Measurements from ENCODE around the gene CMTM5. TPM values are rescaled to one million over a fixed set of nuclear protein-coding genes. Genes with fewer than 3 reads are reported as not detected.
A peak's percentile ranks its signal among the peaks of the same experiment; 100 is the strongest.

Gene CMTM5
- total RNA-seq, 1 experiment from 2014 or later = 0.24 TPM

- ATAC-seq = peak; percentile 65
- no peak overlapping the region for H3K4me3 Mint-ChIP-seq
- H3K36me3 Mint-ChIP-seq = no peaks in the 10 kb centered on the region
- H3K9me3 Mint-ChIP-seq = peaks cover 5% of the 10 kb centered on the region
- H3K4me1 Mint-ChIP-seq = peaks cover 17% of the 10 kb centered on the region
- no peak for TF ChIP-seq ZNF138 (CRISPR knock-in tag; conservative IDR thresholded peaks at IDR 0.05)
- no peak overlapping the region for H3K27ac Mint-ChIP-seq
- ChIA-PET POLR2A (interaction anchor here (0.6 kb wide), 1 partner anchor 63 kb away, joined by 3 read pairs; no protein-coding TSS in a partner anchor), CTCF (interaction anchor here (0.7 to 2.4 kb wide), 4 partner anchors 13 to 272 kb away, joined by 4 to 18 read pairs (median 4); no protein-coding TSS in a partner anchor)
- peaks cover 30% of the 10 kb centered on the region for H3K27me3 Mint-ChIP-seq (ENCODE audit: low read depth)
- no peak for DNase-seq (ENCODE audit: low spot score)
These were observed 15.8 kb downstream of the CMTM5 start for GRCh38 chr14:23392613-23393012.

- peaks cover 6% of the 10 kb centered on the region for H3K4me1 Mint-ChIP-seq
- ChIA-PET CTCF (interaction anchor here (1.9 to 2.6 kb wide), 2 partner anchors 16 kb away, joined by 6 to 14 read pairs; no protein-coding TSS in a partner anchor), POLR2A (no interaction called here)
- H3K9me3 Mint-ChIP-seq = peaks cover 5% of the 10 kb centered on the region
- H3K27ac Mint-ChIP-seq = no peak overlapping the region
- ATAC-seq (no peak), DNase-seq (ENCODE audit: low spot score) (no peak)
- H3K4me3 Mint-ChIP-seq = no peak overlapping the region
- H3K27me3 Mint-ChIP-seq (ENCODE audit: low read depth) = peaks cover 9% of the 10 kb centered on the region
- no peaks in the 10 kb centered on the region for H3K36me3 Mint-ChIP-seq
- TF ChIP-seq FOXK1 (CRISPR knock-in tag; IDR thresholded peaks at IDR 0.05) (no peak), NFATC4 (CRISPR knock-in tag; IDR thresholded peaks at IDR 0.05) (no peak)
These were observed 19.3 kb downstream of the CMTM5 start for GRCh38 chr14:23396126-23396525.

- Mint-ChIP-seq H3K27me3 (ENCODE audit: low read depth) (peaks cover 12% of the 10 kb centered on the region), H3K27ac (no peak overlapping the region), H3K9me3 (peaks cover 5% of the 10 kb centered on the region), H3K4me1 (peaks cover 6% of the 10 kb centered on the region), H3K36me3 (no peaks in the 10 kb centered on the region), H3K4me3 (no peak overlapping the region)
- TF ChIP-seq EMX1 (CRISPR knock-in tag; IDR thresholded peaks at IDR 0.05) = no peak
- TF ChIP-seq KAT7 (CRISPR knock-in tag; IDR thresholded peaks at IDR 0.05; ENCODE audit: borderline replicate concordance) = no peak
- no peak for TF ChIP-seq ZMAT4 (CRISPR knock-in tag; IDR thresholded peaks at IDR 0.05)
- TF ChIP-seq NFYB (CRISPR knock-in tag; conservative IDR thresholded peaks at IDR 0.05; ENCODE audit: low read depth) = no peak
- POLR2A ChIA-PET = no interaction called here
- ATAC-seq = no peak
- DNase-seq (ENCODE audit: low spot score) = no peak
- CTCF ChIA-PET = interaction anchor here (1.2 to 1.9 kb wide), 2 partner anchors 17 to 60 kb away, joined by 6 read pairs; no protein-coding TSS in a partner anchor
These were observed 20.0 kb downstream of the CMTM5 start for GRCh38 chr14:23396781-23397407.

GRCh38 chr14:23398348-23398747 is 21.5 kb downstream of the CMTM5 start:
- Mint-ChIP-seq H3K27me3 (ENCODE audit: low read depth) (peaks cover 19% of the 10 kb centered on the region), H3K36me3 (no peaks in the 10 kb centered on the region), H3K4me3 (no peak overlapping the region), H3K27ac (no peak overlapping the region), H3K9me3 (peaks cover 5% of the 10 kb centered on the region), H3K4me1 (0 out of 2 replicates have a peak, but pooled peaks cover 2% of the 10 kb centered on the region)
- ChIA-PET POLR2A (no interaction called here), CTCF (interaction anchor here (1.9 kb wide), 1 partner anchor 18 kb away, joined by 6 read pairs; no protein-coding TSS in a partner anchor)
- no peak for TF ChIP-seq E2F1 (CRISPR knock-in tag; IDR thresholded peaks at IDR 0.05)
- TF ChIP-seq E2F5 (CRISPR knock-in tag; IDR thresholded peaks at IDR 0.05) = no peak
- no peak for TF ChIP-seq E2F4 (CRISPR knock-in tag; IDR thresholded peaks at IDR 0.05; ENCODE audit: borderline replicate concordance, low read depth)
- TF ChIP-seq RORB (CRISPR knock-in tag; IDR thresholded peaks at IDR 0.05) = no peak
- no peak for TF ChIP-seq SMAD4 (CRISPR knock-in tag; IDR thresholded peaks at IDR 0.05)
- TF ChIP-seq ATF1 (CRISPR knock-in tag; IDR thresholded peaks at IDR 0.05) = no peak
- DNase-seq (ENCODE audit: low spot score) (no peak), ATAC-seq (no peak)

All from WTC11 (cell line).